MM.1S (cell line): ENCODE measurements around the gene ABCB4.

Experiments used
- DNase-seq: peaks from one replicate; pipeline ENCODE4 v3.0.0-alpha.2; 2015
- H2AFZ ChIP-seq: fragments of 300-600 bp; sonication (generic); 2 replicates; pipeline ENCODE4 v1.6.0; 2016; ENCODE audit warnings: antibody characterized with exemption, low read length
- H3F3A ChIP-seq: fragments of 300-600 bp; sonication (generic); 2 replicates; pipeline ENCODE4 v1.6.1; 2016; ENCODE audit warnings: mild to moderate bottlenecking, antibody characterized with exemption, low read length, moderate library complexity, mixed read lengths; ENCODE audit not compliant: insufficient read depth
- H3K27ac ChIP-seq: fragments of 300-600 bp; sonication (generic); 2 replicates; pipeline ENCODE4 v1.5.1; 2016; ENCODE audit warnings: mild to moderate bottlenecking, low read length
- H3K27me3 ChIP-seq: fragments of 300-600 bp; sonication (generic); replicated peaks from 2 replicates; pipeline ENCODE4 v1.6.0; 2016; ENCODE audit warnings: low read length; ENCODE audit not compliant: insufficient read depth
- H3K36me3 ChIP-seq: fragments of 300-600 bp; sonication (generic); replicated peaks from 2 replicates; pipeline ENCODE4 v1.6.1; 2016; ENCODE audit warnings: mild to moderate bottlenecking, low read length, mixed read lengths; ENCODE audit not compliant: insufficient read depth
- H3K4me1 ChIP-seq: fragments of 300-600 bp; sonication (generic); 2 replicates; pipeline ENCODE4 v1.6.1; 2016; ENCODE audit warnings: low read length, mixed read lengths
- H3K4me2 ChIP-seq: fragments of 300-600 bp; sonication (generic); 2 replicates; pipeline ENCODE4 v1.6.0; 2016; ENCODE audit warnings: low read depth, low read length
- H3K4me3 ChIP-seq: fragments of 300-600 bp; sonication (generic); 2 replicates; pipeline ENCODE4 v1.5.1; 2016; ENCODE audit warnings: low read length, mixed read lengths
- H3K79me2 ChIP-seq: fragments of 300-600 bp; sonication (generic); 2 replicates; pipeline ENCODE4 v1.6.1; 2016; ENCODE audit warnings: mixed run types, low read length, mixed read lengths
- H3K9ac ChIP-seq: fragments of 300-600 bp; sonication (generic); 2 replicates; pipeline ENCODE4 v1.6.1; 2016; ENCODE audit warnings: low read length, mixed read lengths
- H3K9me2 ChIP-seq: fragments of 300-600 bp; sonication (generic); replicated peaks from 2 replicates; pipeline ENCODE4 v1.6.1; 2016; ENCODE audit warnings: mild to moderate bottlenecking, low read length, mixed read lengths; ENCODE audit not compliant: insufficient read depth
- H3K9me3 ChIP-seq: fragments of 300-600 bp; sonication (generic); replicated peaks from 2 replicates; pipeline ENCODE4 v1.6.1; 2016; ENCODE audit warnings: mild to moderate bottlenecking, low read length, mixed read lengths; ENCODE audit not compliant: insufficient read depth
- H4K20me1 ChIP-seq: fragments of 300-600 bp; sonication (generic); 2 replicates; pipeline ENCODE4 v1.6.1; 2016; ENCODE audit warnings: mild to moderate bottlenecking, low read length, moderate library complexity, mixed read lengths; ENCODE audit not compliant: insufficient read depth
- EZH2 ChIP-seq: fragments of 300-600 bp; sonication (generic); optimal IDR thresholded peaks from 2 replicates; pipeline ENCODE3; 2017; ENCODE audit warnings: low read depth, mild to moderate bottlenecking, antibody characterized with exemption, low read length, mixed read lengths
- EZH2phosphoT487 ChIP-seq: fragments of 300-600 bp; sonication (generic); IDR thresholded peaks from 2 replicates; pipeline ENCODE4 v1.6.1; 2018; ENCODE audit warnings: antibody characterized with exemption, low read length
- TF ChIP-seq, protein P1 (sequence below): fragments of 300-600 bp; sonication (generic); IDR thresholded peaks from 2 replicates; pipeline ENCODE4 v1.5.1; 2016; ENCODE audit warnings: antibody characterized with exemption, low read length, mixed read lengths

ABCB4 gene

DNA sequence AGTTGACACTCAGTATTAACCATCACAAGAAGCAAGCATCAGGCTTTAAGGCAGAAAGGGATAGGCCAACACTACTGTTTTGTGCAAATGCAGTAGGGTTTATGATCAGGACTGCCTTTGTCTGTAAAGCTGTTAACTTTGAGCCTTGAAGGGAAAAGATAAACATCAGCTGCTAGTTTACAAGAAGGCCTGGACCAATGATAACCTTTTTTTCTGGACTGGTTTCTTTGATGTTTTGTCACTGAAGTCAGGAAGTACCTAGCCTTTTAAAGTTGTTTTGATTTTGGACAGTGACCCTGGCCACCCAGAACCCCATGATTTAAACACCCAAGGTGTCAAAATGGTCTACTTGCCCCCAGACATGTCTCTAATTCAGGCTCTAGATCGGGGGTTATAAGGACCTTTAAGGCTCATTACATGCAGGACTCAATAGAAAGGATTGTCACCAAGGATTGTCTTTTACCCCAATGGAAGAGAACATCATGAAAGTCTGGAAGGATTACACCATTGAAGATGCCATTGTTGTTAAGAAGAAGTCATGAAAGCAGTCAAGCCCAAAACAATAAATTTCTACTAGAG is 79.9 kb downstream of the ABCB4 start:
- no peak for DNase-seq
- H3K9me3 ChIP-seq: no peaks in the 10 kb centered on the region
- no peaks in the 10 kb centered on the region for H3K79me2 ChIP-seq
- H3K9me2 ChIP-seq: no peaks in the 10 kb centered on the region
- H3K4me3 ChIP-seq: no peak overlapping the region
- no peaks in the 10 kb centered on the region for H3K27me3 ChIP-seq
- no peak overlapping the region for H3K9ac ChIP-seq
- H3K4me1 ChIP-seq: no peaks in the 10 kb centered on the region
- H2AFZ ChIP-seq: no peak overlapping the region
- no peaks in the 10 kb centered on the region for H4K20me1 ChIP-seq
- TF ChIP-seq EZH2phosphoT487 (no peak), EZH2 (no peak)
- TF ChIP-seq, protein P1, sequence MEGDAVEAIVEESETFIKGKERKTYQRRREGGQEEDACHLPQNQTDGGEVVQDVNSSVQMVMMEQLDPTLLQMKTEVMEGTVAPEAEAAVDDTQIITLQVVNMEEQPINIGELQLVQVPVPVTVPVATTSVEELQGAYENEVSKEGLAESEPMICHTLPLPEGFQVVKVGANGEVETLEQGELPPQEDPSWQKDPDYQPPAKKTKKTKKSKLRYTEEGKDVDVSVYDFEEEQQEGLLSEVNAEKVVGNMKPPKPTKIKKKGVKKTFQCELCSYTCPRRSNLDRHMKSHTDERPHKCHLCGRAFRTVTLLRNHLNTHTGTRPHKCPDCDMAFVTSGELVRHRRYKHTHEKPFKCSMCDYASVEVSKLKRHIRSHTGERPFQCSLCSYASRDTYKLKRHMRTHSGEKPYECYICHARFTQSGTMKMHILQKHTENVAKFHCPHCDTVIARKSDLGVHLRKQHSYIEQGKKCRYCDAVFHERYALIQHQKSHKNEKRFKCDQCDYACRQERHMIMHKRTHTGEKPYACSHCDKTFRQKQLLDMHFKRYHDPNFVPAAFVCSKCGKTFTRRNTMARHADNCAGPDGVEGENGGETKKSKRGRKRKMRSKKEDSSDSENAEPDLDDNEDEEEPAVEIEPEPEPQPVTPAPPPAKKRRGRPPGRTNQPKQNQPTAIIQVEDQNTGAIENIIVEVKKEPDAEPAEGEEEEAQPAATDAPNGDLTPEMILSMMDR: no peak
- H3K36me3 ChIP-seq: no peaks in the 10 kb centered on the region
- no peak overlapping the region for H3K27ac ChIP-seq
- no peaks in the 10 kb centered on the region for H3F3A ChIP-seq
- H3K4me2 ChIP-seq: no peak overlapping the region

DNA sequence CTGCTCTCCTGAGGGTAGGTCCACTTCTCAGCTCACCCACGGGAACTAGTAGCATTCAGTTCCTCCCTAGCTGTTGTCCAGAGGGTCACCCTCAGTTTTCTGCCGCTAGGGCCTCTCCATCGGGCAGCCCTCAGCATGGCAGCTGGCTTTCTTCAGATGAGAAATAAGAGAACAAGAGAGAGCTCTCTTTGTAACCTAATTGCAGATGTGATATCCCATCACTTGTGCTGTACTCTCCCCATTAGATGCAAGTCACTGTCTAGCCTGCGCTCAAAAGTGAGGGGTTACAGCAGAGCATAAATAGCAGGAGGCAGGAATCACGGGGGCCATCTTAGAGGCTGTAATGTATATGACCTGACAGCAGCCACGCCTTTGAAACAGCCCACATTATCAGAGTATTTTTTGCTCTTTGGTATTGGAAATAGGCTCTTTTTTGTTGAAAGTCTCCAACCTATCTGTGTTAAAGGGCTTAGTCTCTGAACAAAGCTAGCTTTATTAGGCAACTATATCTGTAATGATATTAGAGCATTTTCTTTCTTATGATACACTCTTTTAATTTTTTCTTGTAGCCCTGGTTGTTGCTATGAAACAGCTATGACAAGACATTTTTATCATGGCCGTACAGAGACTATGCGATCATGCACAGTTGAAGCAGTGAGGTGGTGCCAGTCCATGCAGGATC is 84.3 kb downstream of the ABCB4 start:
- H3F3A ChIP-seq: no peaks in the 10 kb centered on the region
- no peak overlapping the region for H3K9ac ChIP-seq
- TF ChIP-seq EZH2 (no peak), EZH2phosphoT487 (no peak)
- TF ChIP-seq, protein P1: no peak
- H3K4me2 ChIP-seq: no peak overlapping the region
- no peaks in the 10 kb centered on the region for H3K36me3 ChIP-seq
- H3K4me1 ChIP-seq: no peaks in the 10 kb centered on the region
- H3K27me3 ChIP-seq: no peaks in the 10 kb centered on the region
- H3K79me2 ChIP-seq: no peaks in the 10 kb centered on the region
- no peak for DNase-seq
- no peak overlapping the region for H3K4me3 ChIP-seq
- no peaks in the 10 kb centered on the region for H3K9me3 ChIP-seq
- H3K9me2 ChIP-seq: no peaks in the 10 kb centered on the region
- H4K20me1 ChIP-seq: no peaks in the 10 kb centered on the region
- no peak overlapping the region for H3K27ac ChIP-seq
- H2AFZ ChIP-seq: no peak overlapping the region

DNA sequence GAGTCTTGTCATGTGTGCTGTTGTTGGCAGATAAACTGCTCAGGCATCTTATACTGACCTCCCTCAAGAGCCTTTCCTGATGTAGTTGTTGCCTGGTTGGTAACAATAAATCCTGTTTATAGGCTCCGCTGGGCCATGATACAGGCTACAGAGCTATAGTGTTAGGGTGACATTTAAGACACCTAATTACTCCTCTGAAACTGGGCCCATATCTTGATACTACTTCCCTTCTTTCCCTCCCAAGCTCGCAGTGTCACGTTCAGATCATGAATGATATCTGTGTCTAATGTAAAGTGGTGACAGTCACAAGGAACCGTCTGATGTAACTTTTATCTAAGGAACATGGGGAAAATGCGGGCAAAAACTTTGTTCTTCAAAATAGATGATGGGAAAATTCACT is 94.6 kb downstream of the ABCB4 start:
- no peak overlapping the region for H3K9ac ChIP-seq
- H2AFZ ChIP-seq: no peak overlapping the region
- H3F3A ChIP-seq: no peaks in the 10 kb centered on the region
- TF ChIP-seq, protein P1: no peak
- TF ChIP-seq EZH2phosphoT487: no peak
- no peak for TF ChIP-seq EZH2
- H3K9me2 ChIP-seq: no peaks in the 10 kb centered on the region
- no peak for DNase-seq
- no peak overlapping the region for H3K4me2 ChIP-seq
- no peaks in the 10 kb centered on the region for H3K4me1 ChIP-seq
- no peak overlapping the region for H3K4me3 ChIP-seq
- no peaks in the 10 kb centered on the region for H4K20me1 ChIP-seq
- H3K27ac ChIP-seq: no peak overlapping the region
- H3K36me3 ChIP-seq: no peaks in the 10 kb centered on the region
- H3K79me2 ChIP-seq: no peaks in the 10 kb centered on the region
- no peaks in the 10 kb centered on the region for H3K9me3 ChIP-seq
- no peaks in the 10 kb centered on the region for H3K27me3 ChIP-seq
